ENCODE results near the gene ATP5PD.

The ATP5PD gene

DNA sequence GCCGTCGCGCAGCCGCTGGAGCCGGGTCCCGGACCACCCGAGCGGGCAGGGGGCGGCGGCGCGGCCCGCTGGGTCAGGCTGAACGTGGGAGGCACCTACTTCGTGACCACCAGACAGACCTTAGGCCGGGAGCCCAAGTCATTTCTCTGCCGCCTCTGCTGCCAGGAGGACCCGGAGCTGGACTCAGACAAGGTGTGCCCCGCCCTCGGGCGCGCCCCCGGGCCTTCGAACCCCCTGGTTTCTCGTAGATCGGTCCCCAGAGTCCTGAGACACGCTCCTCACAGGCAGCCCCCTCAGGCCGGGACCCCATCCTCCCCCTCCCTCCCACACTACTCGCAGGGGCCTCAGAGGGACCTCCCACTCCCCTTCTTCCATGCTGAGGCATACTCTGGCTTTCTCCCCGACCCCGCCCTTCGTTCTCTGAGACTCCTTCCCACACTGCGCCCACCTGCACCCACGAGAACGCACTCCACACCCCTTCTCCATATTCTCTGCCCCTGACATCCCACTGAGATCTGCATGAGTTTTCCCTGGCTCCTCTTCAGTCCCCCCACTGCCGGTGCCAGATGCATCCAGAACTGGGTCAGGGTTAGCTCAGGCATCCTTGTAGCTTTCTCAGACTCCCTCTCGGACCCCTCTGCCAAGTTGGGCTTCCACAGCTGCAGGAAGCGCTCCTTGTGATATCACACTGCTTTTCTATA is 779 bp upstream of the ATP5PD start:
- POLR2A ChIA-PET, result interaction anchor here (0.5 to 4.8 kb wide), 10 partner anchors 13 to 346 kb away, joined by 3 to 44 read pairs (median 4); partner anchors contain the start of genes JPT1 and MRPL58
- peak overlapping the region; percentile 92 for H3K27ac ChIP-seq (ENCODE audit: extremely low read depth, low read depth, low read length)
- no peaks in the 10 kb centered on the region for H3K9me3 ChIP-seq (ENCODE audit: control insufficient read depth, insufficient read depth, low read depth, low read length)
- peaks cover 24 to 32% of the 10 kb centered on the region in 2 experiments for H3K36me3 ChIP-seq (ENCODE audit: control insufficient read depth in 2 of 2, insufficient read depth in 1 of 2, low read length in 2 of 2)
- peak overlapping the region; percentile 99 for H3K4me3 ChIP-seq (ENCODE audit: low read depth, low read length)
- CTCF ChIA-PET, result interaction anchor here (1.2 to 3.4 kb wide), 3 partner anchors 13 to 86 kb away, joined by 3 to 15 read pairs (median 14); no protein-coding TSS in a partner anchor
- H3K4me1 ChIP-seq (ENCODE audit: control insufficient read depth, insufficient read depth, low read length), result peaks cover 8% of the 10 kb centered on the region; the same call in 1 of the 2 replicates
- TF ChIP-seq KLF8 (tag by site-specific recombination; IDR thresholded peaks at IDR 0.05), result 0 out of 2 replicates have a peak, but pooled peaks have one; percentile 11
- TF ChIP-seq ZNF600 (tag by site-specific recombination; IDR thresholded peaks at IDR 0.05), result peak; percentile 76; the same call in 1 of the 2 replicates
- no peak for TF ChIP-seq ZXDB (tag by site-specific recombination; IDR thresholded peaks at IDR 0.05)
- no peak for TF ChIP-seq TCF7L2 (IDR thresholded peaks at IDR 0.05; ENCODE audit: borderline replicate concordance, low read depth, low read length)
- TF ChIP-seq, protein P1, sequence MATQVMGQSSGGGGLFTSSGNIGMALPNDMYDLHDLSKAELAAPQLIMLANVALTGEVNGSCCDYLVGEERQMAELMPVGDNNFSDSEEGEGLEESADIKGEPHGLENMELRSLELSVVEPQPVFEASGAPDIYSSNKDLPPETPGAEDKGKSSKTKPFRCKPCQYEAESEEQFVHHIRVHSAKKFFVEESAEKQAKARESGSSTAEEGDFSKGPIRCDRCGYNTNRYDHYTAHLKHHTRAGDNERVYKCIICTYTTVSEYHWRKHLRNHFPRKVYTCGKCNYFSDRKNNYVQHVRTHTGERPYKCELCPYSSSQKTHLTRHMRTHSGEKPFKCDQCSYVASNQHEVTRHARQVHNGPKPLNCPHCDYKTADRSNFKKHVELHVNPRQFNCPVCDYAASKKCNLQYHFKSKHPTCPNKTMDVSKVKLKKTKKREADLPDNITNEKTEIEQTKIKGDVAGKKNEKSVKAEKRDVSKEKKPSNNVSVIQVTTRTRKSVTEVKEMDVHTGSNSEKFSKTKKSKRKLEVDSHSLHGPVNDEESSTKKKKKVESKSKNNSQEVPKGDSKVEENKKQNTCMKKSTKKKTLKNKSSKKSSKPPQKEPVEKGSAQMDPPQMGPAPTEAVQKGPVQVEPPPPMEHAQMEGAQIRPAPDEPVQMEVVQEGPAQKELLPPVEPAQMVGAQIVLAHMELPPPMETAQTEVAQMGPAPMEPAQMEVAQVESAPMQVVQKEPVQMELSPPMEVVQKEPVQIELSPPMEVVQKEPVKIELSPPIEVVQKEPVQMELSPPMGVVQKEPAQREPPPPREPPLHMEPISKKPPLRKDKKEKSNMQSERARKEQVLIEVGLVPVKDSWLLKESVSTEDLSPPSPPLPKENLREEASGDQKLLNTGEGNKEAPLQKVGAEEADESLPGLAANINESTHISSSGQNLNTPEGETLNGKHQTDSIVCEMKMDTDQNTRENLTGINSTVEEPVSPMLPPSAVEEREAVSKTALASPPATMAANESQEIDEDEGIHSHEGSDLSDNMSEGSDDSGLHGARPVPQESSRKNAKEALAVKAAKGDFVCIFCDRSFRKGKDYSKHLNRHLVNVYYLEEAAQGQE (tag by site-specific recombination; IDR thresholded peaks at IDR 0.05), result no peak
- TF ChIP-seq SP3 (tag by site-specific recombination; IDR thresholded peaks at IDR 0.05), result peak; percentile 53
- peak; percentile 85 for TF ChIP-seq KLF9 (tag by site-specific recombination; IDR thresholded peaks at IDR 0.05; ENCODE audit: low read depth)
- TF ChIP-seq ZNF335 (tag by site-specific recombination; conservative IDR thresholded peaks at IDR 0.05), result peak; percentile 100
- no peak for TF ChIP-seq ZNF155 (tag by site-specific recombination; IDR thresholded peaks at IDR 0.05)
- TF ChIP-seq ZNF664 (tag by site-specific recombination; IDR thresholded peaks at IDR 0.05), result no peak
- 0 out of 2 replicates have a peak, but pooled peaks have one; percentile 42 for TF ChIP-seq KLF16 (tag by site-specific recombination; IDR thresholded peaks at IDR 0.05)
- peak; percentile 46 for TF ChIP-seq SP2 (tag by site-specific recombination; IDR thresholded peaks at IDR 0.05)
- TF ChIP-seq, protein P2, sequence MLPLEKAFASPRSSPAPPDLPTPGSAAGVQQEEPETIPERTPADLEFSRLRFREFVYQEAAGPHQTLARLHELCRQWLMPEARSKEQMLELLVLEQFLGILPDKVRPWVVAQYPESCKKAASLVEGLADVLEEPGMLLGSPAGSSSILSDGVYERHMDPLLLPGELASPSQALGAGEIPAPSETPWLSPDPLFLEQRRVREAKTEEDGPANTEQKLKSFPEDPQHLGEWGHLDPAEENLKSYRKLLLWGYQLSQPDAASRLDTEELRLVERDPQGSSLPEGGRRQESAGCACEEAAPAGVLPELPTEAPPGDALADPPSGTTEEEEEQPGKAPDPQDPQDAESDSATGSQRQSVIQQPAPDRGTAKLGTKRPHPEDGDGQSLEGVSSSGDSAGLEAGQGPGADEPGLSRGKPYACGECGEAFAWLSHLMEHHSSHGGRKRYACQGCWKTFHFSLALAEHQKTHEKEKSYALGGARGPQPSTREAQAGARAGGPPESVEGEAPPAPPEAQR (tag by site-specific recombination; IDR thresholded peaks at IDR 0.05), result no peak
- no peak for TF ChIP-seq ZNF549 (tag by site-specific recombination; IDR thresholded peaks at IDR 0.05)
- peak; percentile 81 for TF ChIP-seq ZBTB17 (tag by site-specific recombination; IDR thresholded peaks at IDR 0.05)
- no peak for TF ChIP-seq ZNF223 (tag by site-specific recombination; IDR thresholded peaks at IDR 0.05)
- TF ChIP-seq KLF7 (tag by site-specific recombination; IDR thresholded peaks at IDR 0.05; ENCODE audit: borderline replicate concordance), result peak; percentile 75
- TF ChIP-seq ZNF777 (tag by site-specific recombination; IDR thresholded peaks at IDR 0.05; ENCODE audit: borderline replicate concordance), result 0 out of 2 replicates have a peak, but pooled peaks have one; percentile 17
- TF ChIP-seq, protein P3, sequence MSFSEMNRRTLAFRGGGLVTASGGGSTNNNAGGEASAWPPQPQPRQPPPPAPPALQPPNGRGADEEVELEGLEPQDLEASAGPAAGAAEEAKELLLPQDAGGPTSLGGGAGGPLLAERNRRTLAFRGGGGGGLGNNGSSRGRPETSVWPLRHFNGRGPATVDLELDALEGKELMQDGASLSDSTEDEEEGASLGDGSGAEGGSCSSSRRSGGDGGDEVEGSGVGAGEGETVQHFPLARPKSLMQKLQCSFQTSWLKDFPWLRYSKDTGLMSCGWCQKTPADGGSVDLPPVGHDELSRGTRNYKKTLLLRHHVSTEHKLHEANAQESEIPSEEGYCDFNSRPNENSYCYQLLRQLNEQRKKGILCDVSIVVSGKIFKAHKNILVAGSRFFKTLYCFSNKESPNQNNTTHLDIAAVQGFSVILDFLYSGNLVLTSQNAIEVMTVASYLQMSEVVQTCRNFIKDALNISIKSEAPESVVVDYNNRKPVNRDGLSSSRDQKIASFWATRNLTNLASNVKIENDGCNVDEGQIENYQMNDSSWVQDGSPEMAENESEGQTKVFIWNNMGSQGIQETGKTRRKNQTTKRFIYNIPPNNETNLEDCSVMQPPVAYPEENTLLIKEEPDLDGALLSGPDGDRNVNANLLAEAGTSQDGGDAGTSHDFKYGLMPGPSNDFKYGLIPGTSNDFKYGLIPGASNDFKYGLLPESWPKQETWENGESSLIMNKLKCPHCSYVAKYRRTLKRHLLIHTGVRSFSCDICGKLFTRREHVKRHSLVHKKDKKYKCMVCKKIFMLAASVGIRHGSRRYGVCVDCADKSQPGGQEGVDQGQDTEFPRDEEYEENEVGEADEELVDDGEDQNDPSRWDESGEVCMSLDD (tag by site-specific recombination; IDR thresholded peaks at IDR 0.05), result 0 out of 2 replicates have a peak, but pooled peaks have one; percentile 31
- TF ChIP-seq ZBTB48 (tag by site-specific recombination; IDR thresholded peaks at IDR 0.05), result 0 out of 2 replicates have a peak, but pooled peaks have one; percentile 13
- TF ChIP-seq RBAK (tag by site-specific recombination; IDR thresholded peaks at IDR 0.05), result no peak
- 0 out of 2 replicates have a peak, but pooled peaks have one; percentile 54 for TF ChIP-seq ZBTB7A (tag by site-specific recombination; IDR thresholded peaks at IDR 0.05; ENCODE audit: low read depth)
- no peak for TF ChIP-seq ZNF510 (tag by site-specific recombination; IDR thresholded peaks at IDR 0.05; ENCODE audit: insufficient replicate concordance)
- no peak for TF ChIP-seq BCL11A (tag by site-specific recombination; IDR thresholded peaks at IDR 0.05; ENCODE audit: low read depth)
- TF ChIP-seq ZNF114 (tag by site-specific recombination; IDR thresholded peaks at IDR 0.05), result no peak
